GM23338 (cell line): Measurements from ENCODE around the gene TMEM114. TPM values are rescaled to one million over a fixed set of nuclear protein-coding genes. Genes with fewer than 3 reads are reported as not detected.

Source experiments
- ATAC-seq: fragments of 200-7000 bp; cut with Tn5 transposase; 3 replicates; pipeline ENCODE4 v1.9.1; 2020
- DNase-seq: peaks from one replicate; pipeline ENCODE4 v3.0.0-alpha.2; 2015; ENCODE audit warnings: low spot score
- H2AFZ ChIP-seq: fragments of 200-600 bp; sonication (generic); 2 replicates; pipeline ENCODE4 v1.8.0; 2016; ENCODE audit warnings: antibody characterized with exemption, mild to moderate bottlenecking, moderate library complexity
- H3F3A ChIP-seq: fragments of 200-600 bp; sonication (generic); replicated peaks from 2 replicates; pipeline ENCODE4 v1.8.0; 2017; ENCODE audit warnings: antibody characterized with exemption, mixed run types, low read depth
- H3K27ac ChIP-seq: fragments of 200-600 bp; sonication (generic); 2 replicates; pipeline ENCODE4 v1.6.1; 2016; ENCODE audit warnings: low read depth
- H3K27me3 ChIP-seq: fragments of 200-600 bp; sonication (generic); 2 replicates; pipeline ENCODE4 v1.8.0; 2016; ENCODE audit warnings: mild to moderate bottlenecking, mixed run types, moderate library complexity; ENCODE audit not compliant: insufficient read depth
- H3K36me3 ChIP-seq: fragments of 200-600 bp; sonication (generic); 2 replicates; pipeline ENCODE4 v1.8.0; 2016; ENCODE audit warnings: mild to moderate bottlenecking; ENCODE audit not compliant: insufficient read depth
- H3K4me1 ChIP-seq: fragments of 200-600 bp; sonication (generic); 2 replicates; pipeline ENCODE4 v1.8.0; 2016; ENCODE audit warnings: mild to moderate bottlenecking, moderate library complexity; ENCODE audit not compliant: insufficient read depth
- H3K4me2 ChIP-seq: fragments of 200-600 bp; sonication (generic); 2 replicates; pipeline ENCODE4 v1.7.1; 2017; ENCODE audit warnings: mixed run types
- H3K4me3 ChIP-seq: fragments of 200-600 bp; sonication (generic); 2 replicates; pipeline ENCODE4 v1.6.1; 2016; ENCODE audit warnings: mixed run types
- H3K79me2 ChIP-seq: fragments of 200-600 bp; sonication (generic); replicated peaks from 2 replicates; pipeline ENCODE4 v1.8.0; 2017; ENCODE audit warnings: mild to moderate bottlenecking; ENCODE audit not compliant: insufficient read depth
- H3K9me2 ChIP-seq: fragments of 200-600 bp; sonication (generic); 2 replicates; pipeline ENCODE4 v1.8.0; 2017; ENCODE audit not compliant: insufficient read depth
- H4K20me1 ChIP-seq: fragments of 200-600 bp; sonication (generic); replicated peaks from 2 replicates; pipeline ENCODE4 v1.8.0; 2017; ENCODE audit warnings: mild to moderate bottlenecking; ENCODE audit not compliant: insufficient read depth
- H3K27ac Mint-ChIP-seq: 2 replicates; pipeline ENCODE4 v1.8.0; 2020; ENCODE audit warnings: inconsistent platforms, mild to moderate bottlenecking, moderate library complexity, mixed read lengths
- H3K27me3 Mint-ChIP-seq: 3 replicates; pipeline ENCODE4 v1.8.0; 2022; ENCODE audit warnings: low read depth, mild to moderate bottlenecking, moderate library complexity, mixed read lengths, inconsistent platforms; ENCODE audit not compliant: insufficient read depth, poor library complexity
- H3K36me3 Mint-ChIP-seq: 3 replicates; pipeline ENCODE4 v1.8.0; 2021; ENCODE audit warnings: low read depth, mild to moderate bottlenecking, inconsistent platforms, moderate library complexity, mixed read lengths
- H3K4me1 Mint-ChIP-seq: 3 replicates; pipeline ENCODE4 v1.8.0; 2020; ENCODE audit warnings: mild to moderate bottlenecking, inconsistent platforms, mixed read lengths
- H3K4me3 Mint-ChIP-seq: 3 replicates; pipeline ENCODE4 v1.8.0; 2021; ENCODE audit warnings: moderate library complexity, mild to moderate bottlenecking, inconsistent platforms, mixed read lengths
- H3K9me3 Mint-ChIP-seq: 3 replicates; pipeline ENCODE4 v1.8.0; 2020; ENCODE audit warnings: moderate library complexity, mild to moderate bottlenecking, inconsistent platforms, mixed read lengths
- CREB1 ChIP-seq: fragments of 250-450 bp; sonication (Bioruptor Pico); IDR thresholded peaks from 2 replicates; pipeline ENCODE4 v1.5.0; 2020; ENCODE audit warnings: low read depth, mild to moderate bottlenecking, moderate library complexity
- CTCF ChIP-seq, 2 experiments: fragments of 200-600 bp in 1 of 2; sonication (generic) in 1 of 2; conservative IDR thresholded peaks; 2 replicates each; pipeline versions ENCODE4 v1.5.1 to v1.6.1; 2016 to 2017; ENCODE audit warnings: antibody characterized with exemption in 2 of 2, low read depth in 2 of 2, mild to moderate bottlenecking in 2 of 2, moderate library complexity in 1 of 2
- ETS1 ChIP-seq: IDR thresholded peaks from 2 replicates; pipeline ENCODE4 v1.6.1; 2016; ENCODE audit warnings: antibody characterized with exemption
- EZH2 ChIP-seq: fragments of 200-600 bp; sonication (generic); IDR thresholded peaks from one replicate; pipeline ENCODE4 v1.8.0; 2017; ENCODE audit warnings: antibody characterized with exemption, mild to moderate bottlenecking, low read depth; ENCODE audit not compliant: unreplicated experiment
- EZH2phosphoT487 ChIP-seq: fragments of 200-600 bp; sonication (generic); IDR thresholded peaks from one replicate; pipeline ENCODE4 v1.8.1; 2018; ENCODE audit warnings: antibody characterized with exemption; ENCODE audit not compliant: unreplicated experiment
- JUNB ChIP-seq: IDR thresholded peaks from one replicate; pipeline ENCODE4 v1.6.1; 2016; ENCODE audit warnings: antibody characterized with exemption; ENCODE audit not compliant: unreplicated experiment
- NANOG ChIP-seq: IDR thresholded peaks from 2 replicates; pipeline ENCODE4 v1.6.1; 2016; ENCODE audit warnings: antibody characterized with exemption, borderline replicate concordance
- STAT1 ChIP-seq: IDR thresholded peaks from one replicate; pipeline ENCODE4 v1.6.1; 2016; ENCODE audit warnings: antibody characterized with exemption; ENCODE audit not compliant: unreplicated experiment
- ZNF331 ChIP-seq: fragments of 250-450 bp; sonication (Bioruptor Pico); IDR thresholded peaks from 2 replicates; pipeline ENCODE4 v1.5.0; 2020; ENCODE audit warnings: low read depth, mild to moderate bottlenecking, moderate library complexity
- polyA plus RNA-seq: library from polyadenylated mRNA; unstranded; fragments of >200 nt; fragmentation: Nextera tagmentation; extraction: Ambion mirVana; gene quantifications from 2 replicates; pipeline ENCODE4 v1.2.1, GENCODE V29; 2016
- total RNA-seq: library from RNA; depleted of rRNA; stranded (reverse); fragments of >200 nt; shearing (Covaris generic); gene quantifications from 2 replicates; pipeline ENCODE4 v1.2.3, GENCODE V29; 2014
- TF ChIP-seq, protein P1 (sequence below): IDR thresholded peaks from one replicate; pipeline ENCODE4 v1.6.1; 2018; ENCODE audit warnings: antibody characterized with exemption; ENCODE audit not compliant: unreplicated experiment

The TMEM114 gene
- total and polyA plus RNA-seq, 2 experiments from 2014 or later, result 0.47 to 0.52 TPM

DNA sequence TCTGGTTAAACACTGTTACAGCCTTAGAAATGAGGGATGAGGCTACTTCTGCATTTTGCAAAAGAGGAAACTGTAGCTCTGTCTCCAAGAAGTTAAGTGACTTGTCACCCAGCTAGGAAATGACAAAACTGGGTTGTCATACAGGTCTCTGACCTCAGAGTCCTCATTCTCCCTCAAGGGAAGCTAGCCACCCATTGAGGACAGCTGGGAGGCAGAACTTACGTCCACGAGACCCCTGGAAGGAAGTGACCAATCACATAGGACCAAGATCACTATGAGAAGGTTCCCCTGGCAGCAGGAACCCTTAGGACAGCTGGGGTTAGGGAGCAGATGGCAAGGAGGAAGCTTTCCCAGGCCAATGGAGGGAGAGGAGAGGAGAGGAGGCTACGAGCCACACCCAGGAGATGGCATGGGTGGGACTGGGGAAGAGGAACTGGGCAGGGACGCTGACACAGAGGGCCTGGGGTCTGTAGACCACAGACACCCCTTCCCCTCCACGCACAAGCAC, 42.4 kb upstream of the TMEM114 start:
- H3F3A ChIP-seq, result 0 out of 2 replicates have a peak, but pooled peaks cover 4% of the 10 kb centered on the region
- no peaks in the 10 kb centered on the region for H3K27me3 ChIP-seq
- H3K4me3 ChIP-seq, result no peak overlapping the region
- no peaks in the 10 kb centered on the region for H3K4me1 ChIP-seq
- H2AFZ ChIP-seq, result no peak overlapping the region
- H3K36me3 ChIP-seq, result peaks cover 36% of the 10 kb centered on the region
- H4K20me1 ChIP-seq, result peaks cover 33% of the 10 kb centered on the region
- no peak overlapping the region for H3K27ac ChIP-seq
- Mint-ChIP-seq H3K4me1 (peaks cover 2% of the 10 kb centered on the region; the same call in 1 of the 3 replicates), H3K9me3 (no peaks in the 10 kb centered on the region; the same call in 1 of the 3 replicates), H3K27me3 (peaks cover 2% of the 10 kb centered on the region), H3K36me3 (peaks cover 83% of the 10 kb centered on the region), H3K4me3 (no peak overlapping the region), H3K27ac (no peak overlapping the region)
- no peak overlapping the region for H3K4me2 ChIP-seq
- DNase-seq (no peak), ATAC-seq (no peak)
- peaks cover 18% of the 10 kb centered on the region for H3K79me2 ChIP-seq
- no peak for TF ChIP-seq CREB1 (CRISPR knock-in tag)
- TF ChIP-seq, protein P1, sequence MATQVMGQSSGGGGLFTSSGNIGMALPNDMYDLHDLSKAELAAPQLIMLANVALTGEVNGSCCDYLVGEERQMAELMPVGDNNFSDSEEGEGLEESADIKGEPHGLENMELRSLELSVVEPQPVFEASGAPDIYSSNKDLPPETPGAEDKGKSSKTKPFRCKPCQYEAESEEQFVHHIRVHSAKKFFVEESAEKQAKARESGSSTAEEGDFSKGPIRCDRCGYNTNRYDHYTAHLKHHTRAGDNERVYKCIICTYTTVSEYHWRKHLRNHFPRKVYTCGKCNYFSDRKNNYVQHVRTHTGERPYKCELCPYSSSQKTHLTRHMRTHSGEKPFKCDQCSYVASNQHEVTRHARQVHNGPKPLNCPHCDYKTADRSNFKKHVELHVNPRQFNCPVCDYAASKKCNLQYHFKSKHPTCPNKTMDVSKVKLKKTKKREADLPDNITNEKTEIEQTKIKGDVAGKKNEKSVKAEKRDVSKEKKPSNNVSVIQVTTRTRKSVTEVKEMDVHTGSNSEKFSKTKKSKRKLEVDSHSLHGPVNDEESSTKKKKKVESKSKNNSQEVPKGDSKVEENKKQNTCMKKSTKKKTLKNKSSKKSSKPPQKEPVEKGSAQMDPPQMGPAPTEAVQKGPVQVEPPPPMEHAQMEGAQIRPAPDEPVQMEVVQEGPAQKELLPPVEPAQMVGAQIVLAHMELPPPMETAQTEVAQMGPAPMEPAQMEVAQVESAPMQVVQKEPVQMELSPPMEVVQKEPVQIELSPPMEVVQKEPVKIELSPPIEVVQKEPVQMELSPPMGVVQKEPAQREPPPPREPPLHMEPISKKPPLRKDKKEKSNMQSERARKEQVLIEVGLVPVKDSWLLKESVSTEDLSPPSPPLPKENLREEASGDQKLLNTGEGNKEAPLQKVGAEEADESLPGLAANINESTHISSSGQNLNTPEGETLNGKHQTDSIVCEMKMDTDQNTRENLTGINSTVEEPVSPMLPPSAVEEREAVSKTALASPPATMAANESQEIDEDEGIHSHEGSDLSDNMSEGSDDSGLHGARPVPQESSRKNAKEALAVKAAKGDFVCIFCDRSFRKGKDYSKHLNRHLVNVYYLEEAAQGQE, result no peak
- no peak for TF ChIP-seq ETS1
- TF ChIP-seq ZNF331 (CRISPR knock-in tag), result no peak
- no peak for TF ChIP-seq JUNB
- no peak for TF ChIP-seq STAT1
- no peak for TF ChIP-seq EZH2phosphoT487
- H3K9me2 ChIP-seq, result no peaks in the 10 kb centered on the region

DNA sequence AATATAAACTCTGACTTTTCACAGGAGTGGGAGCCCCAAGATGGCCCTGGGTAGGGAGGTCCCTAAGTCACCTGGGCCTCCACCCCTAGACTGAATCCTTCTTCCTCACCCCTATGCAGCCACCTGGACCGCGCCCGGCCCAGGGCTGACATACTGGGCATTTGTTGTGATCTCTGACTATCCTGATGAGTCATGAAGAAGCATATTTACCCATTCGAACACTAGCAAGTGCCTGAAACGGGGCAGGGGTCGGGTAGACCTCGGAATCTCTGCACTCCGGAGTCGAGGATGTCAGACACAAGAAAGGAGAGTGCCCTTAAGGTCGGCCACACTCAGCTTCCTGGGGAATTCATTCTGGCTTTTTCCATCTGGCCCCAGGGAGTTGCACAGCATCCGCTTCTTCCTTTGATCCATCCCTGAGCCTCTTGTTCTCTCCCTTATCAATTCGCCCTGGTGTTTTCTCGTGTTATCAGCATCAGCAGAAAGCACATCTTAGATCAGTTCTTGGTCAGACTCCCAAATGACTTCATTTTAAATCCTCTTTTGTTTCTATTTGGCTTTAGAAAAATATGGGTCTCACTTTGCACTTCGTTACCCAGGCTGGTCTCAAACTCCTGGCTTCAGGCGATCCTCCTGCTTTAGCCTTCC, 41.6 kb upstream of the TMEM114 start:
- no peak overlapping the region for H3K4me2 ChIP-seq
- Mint-ChIP-seq H3K4me3 (no peak overlapping the region), H3K4me1 (peaks cover 2% of the 10 kb centered on the region; the same call in 1 of the 3 replicates), H3K36me3 (peaks cover 84% of the 10 kb centered on the region), H3K9me3 (no peaks in the 10 kb centered on the region; the same call in 1 of the 3 replicates), H3K27me3 (peaks cover 2% of the 10 kb centered on the region), H3K27ac (no peak overlapping the region)
- no peak overlapping the region for H2AFZ ChIP-seq
- no peak overlapping the region for H3K4me3 ChIP-seq
- H3K36me3 ChIP-seq, result peaks cover 33% of the 10 kb centered on the region
- H3K27ac ChIP-seq, result no peak overlapping the region
- DNase-seq (no peak), ATAC-seq (no peak)
- H4K20me1 ChIP-seq, result peaks cover 33% of the 10 kb centered on the region
- no peaks in the 10 kb centered on the region for H3K4me1 ChIP-seq
- peaks cover 16% of the 10 kb centered on the region for H3K79me2 ChIP-seq
- H3K9me2 ChIP-seq, result no peaks in the 10 kb centered on the region
- H3F3A ChIP-seq, result 0 out of 2 replicates have a peak, but pooled peaks cover 4% of the 10 kb centered on the region
- no peaks in the 10 kb centered on the region for H3K27me3 ChIP-seq
- TF ChIP-seq, protein P1, result no peak
- no peak for TF ChIP-seq NANOG
- TF ChIP-seq EZH2, result no peak
- TF ChIP-seq ZNF331 (CRISPR knock-in tag), result no peak
- no peak for TF ChIP-seq CTCF (conservative IDR thresholded peaks at IDR 0.05; ENCODE audit: low read depth in 2 of 2)
- no peak for TF ChIP-seq EZH2phosphoT487
